ENCODE measurements around the gene RHOF. TPM values are rescaled to one million over a fixed set of nuclear protein-coding genes. Genes with fewer than 3 reads are reported as not detected.

The RHOF gene
- total RNA-seq, 1 experiment from 2014 or later = 71.8 TPM

GRCh38 chr12:121803861-121804416 is 10.5 kb upstream of the RHOF start, which contains the start of gene SETD1B:
Gene SETD1B, plus strand, starts transcription at chr12:121804009. Its CDS starts 729 bp downstream, at chr12:121804738.
- in situ Hi-C loops (cut with HindIII; ENCODE audit: low pct_unique_long_range_greater_than_20kb, low sequenced_read_pairs) = no loop called here
- Histone ChIP-seq H3K36me3 (ENCODE audit: control insufficient read depth, insufficient read depth, low read length) (peaks cover 6% of the 10 kb centered on the region), H3K27ac (ENCODE audit: low read length) (peak within 1 kb of the TSS; percentile 98), H3K9me3 (ENCODE audit: control insufficient read depth, insufficient read depth, low read depth, low read length) (no peaks in the 10 kb centered on the region), H3K27me3 (ENCODE audit: control insufficient read depth, insufficient read depth, low read length) (no peaks in the 10 kb centered on the region), H3K4me3 (ENCODE audit: low read depth in 2 of 2, low read length in 2 of 2) (peak within 1 kb of the TSS; percentile 55 to 72), H3K4me1 (ENCODE audit: control insufficient read depth, insufficient read depth, low read length) (peaks cover 18% of the 10 kb centered on the region)
- peak; percentile 67; the same call in 1 of the 2 replicates for TF ChIP-seq SIN3A (IDR thresholded peaks at IDR 0.05; ENCODE audit: borderline replicate concordance, insufficient read depth, low read depth, low read length)
- TF ChIP-seq, protein P1, sequence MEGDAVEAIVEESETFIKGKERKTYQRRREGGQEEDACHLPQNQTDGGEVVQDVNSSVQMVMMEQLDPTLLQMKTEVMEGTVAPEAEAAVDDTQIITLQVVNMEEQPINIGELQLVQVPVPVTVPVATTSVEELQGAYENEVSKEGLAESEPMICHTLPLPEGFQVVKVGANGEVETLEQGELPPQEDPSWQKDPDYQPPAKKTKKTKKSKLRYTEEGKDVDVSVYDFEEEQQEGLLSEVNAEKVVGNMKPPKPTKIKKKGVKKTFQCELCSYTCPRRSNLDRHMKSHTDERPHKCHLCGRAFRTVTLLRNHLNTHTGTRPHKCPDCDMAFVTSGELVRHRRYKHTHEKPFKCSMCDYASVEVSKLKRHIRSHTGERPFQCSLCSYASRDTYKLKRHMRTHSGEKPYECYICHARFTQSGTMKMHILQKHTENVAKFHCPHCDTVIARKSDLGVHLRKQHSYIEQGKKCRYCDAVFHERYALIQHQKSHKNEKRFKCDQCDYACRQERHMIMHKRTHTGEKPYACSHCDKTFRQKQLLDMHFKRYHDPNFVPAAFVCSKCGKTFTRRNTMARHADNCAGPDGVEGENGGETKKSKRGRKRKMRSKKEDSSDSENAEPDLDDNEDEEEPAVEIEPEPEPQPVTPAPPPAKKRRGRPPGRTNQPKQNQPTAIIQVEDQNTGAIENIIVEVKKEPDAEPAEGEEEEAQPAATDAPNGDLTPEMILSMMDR (IDR thresholded peaks at IDR 0.05) = no peak
- ATAC-seq (peak; percentile 26), DNase-seq (ENCODE audit: low read depth, low spot score) (no peak)
- intact Hi-C loops (cut with micrococcal nuclease; ENCODE audit: unreplicated experiment) = no loop called here
- CTCF ChIA-PET = interaction anchor here (0.8 kb wide), 1 partner anchor 9 kb away, joined by 4 read pairs; no protein-coding TSS in a partner anchor
- POLR2A ChIA-PET = interaction anchor here (0.6 to 0.7 kb wide), 3 partner anchors 110 to 788 kb away, joined by 3 to 10 read pairs (median 4); no protein-coding TSS in a partner anchor
- no TSS peak for BruUV-seq (replicated peaks)

- POLR2A ChIA-PET = interaction anchor here (0.6 to 1.2 kb wide), 3 partner anchors 10 to 452 kb away, joined by 3 read pairs; partner anchors contain the start of genes MORN3 and RHOF
- ATAC-seq (peak; percentile 60), DNase-seq (ENCODE audit: low read depth, low spot score) (no peak)
Observed at GRCh38 chr12:121802843-121803698, 9.6 kb upstream of the RHOF start.

More at GRCh38 chr12:121802843-121803698, 9.6 kb upstream of the RHOF start:
- H3K27ac ChIP-seq (ENCODE audit: low read length) = peak overlapping the region; percentile 98
- H3K27me3 ChIP-seq (ENCODE audit: control insufficient read depth, insufficient read depth, low read length) = no peaks in the 10 kb centered on the region
- H3K9me3 ChIP-seq (ENCODE audit: control insufficient read depth, insufficient read depth, low read depth, low read length) = no peaks in the 10 kb centered on the region
- BruUV-seq (replicated peaks) = no TSS peak
- peaks cover 26% of the 10 kb centered on the region for H3K4me1 ChIP-seq (ENCODE audit: control insufficient read depth, insufficient read depth, low read length)
- CTCF ChIA-PET = interaction anchor here (0.5 to 1.1 kb wide), 2 partner anchors 9 to 26 kb away, joined by 3 to 4 read pairs; no protein-coding TSS in a partner anchor
- TF ChIP-seq POLR2AphosphoS5 (IDR thresholded peaks at IDR 0.05; ENCODE audit: low read depth, low read length) = peak; percentile 89
- TF ChIP-seq, protein P2, sequence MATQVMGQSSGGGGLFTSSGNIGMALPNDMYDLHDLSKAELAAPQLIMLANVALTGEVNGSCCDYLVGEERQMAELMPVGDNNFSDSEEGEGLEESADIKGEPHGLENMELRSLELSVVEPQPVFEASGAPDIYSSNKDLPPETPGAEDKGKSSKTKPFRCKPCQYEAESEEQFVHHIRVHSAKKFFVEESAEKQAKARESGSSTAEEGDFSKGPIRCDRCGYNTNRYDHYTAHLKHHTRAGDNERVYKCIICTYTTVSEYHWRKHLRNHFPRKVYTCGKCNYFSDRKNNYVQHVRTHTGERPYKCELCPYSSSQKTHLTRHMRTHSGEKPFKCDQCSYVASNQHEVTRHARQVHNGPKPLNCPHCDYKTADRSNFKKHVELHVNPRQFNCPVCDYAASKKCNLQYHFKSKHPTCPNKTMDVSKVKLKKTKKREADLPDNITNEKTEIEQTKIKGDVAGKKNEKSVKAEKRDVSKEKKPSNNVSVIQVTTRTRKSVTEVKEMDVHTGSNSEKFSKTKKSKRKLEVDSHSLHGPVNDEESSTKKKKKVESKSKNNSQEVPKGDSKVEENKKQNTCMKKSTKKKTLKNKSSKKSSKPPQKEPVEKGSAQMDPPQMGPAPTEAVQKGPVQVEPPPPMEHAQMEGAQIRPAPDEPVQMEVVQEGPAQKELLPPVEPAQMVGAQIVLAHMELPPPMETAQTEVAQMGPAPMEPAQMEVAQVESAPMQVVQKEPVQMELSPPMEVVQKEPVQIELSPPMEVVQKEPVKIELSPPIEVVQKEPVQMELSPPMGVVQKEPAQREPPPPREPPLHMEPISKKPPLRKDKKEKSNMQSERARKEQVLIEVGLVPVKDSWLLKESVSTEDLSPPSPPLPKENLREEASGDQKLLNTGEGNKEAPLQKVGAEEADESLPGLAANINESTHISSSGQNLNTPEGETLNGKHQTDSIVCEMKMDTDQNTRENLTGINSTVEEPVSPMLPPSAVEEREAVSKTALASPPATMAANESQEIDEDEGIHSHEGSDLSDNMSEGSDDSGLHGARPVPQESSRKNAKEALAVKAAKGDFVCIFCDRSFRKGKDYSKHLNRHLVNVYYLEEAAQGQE (IDR thresholded peaks at IDR 0.05; ENCODE audit: insufficient read depth in 1 of 2, low read depth in 2 of 2, low read length in 1 of 2) = peak in 1 of 2 experiments; percentile 1; a peak in 1 of 4 replicates
- TF ChIP-seq, protein P1 (IDR thresholded peaks at IDR 0.05) = no peak
- H3K36me3 ChIP-seq (ENCODE audit: control insufficient read depth, insufficient read depth, low read length) = peaks cover 2% of the 10 kb centered on the region
- intact Hi-C loops (cut with micrococcal nuclease; ENCODE audit: unreplicated experiment) (no loop called here), in situ Hi-C loops (cut with HindIII; ENCODE audit: low pct_unique_long_range_greater_than_20kb, low sequenced_read_pairs) (no loop called here)
- peak overlapping the region; percentile 55 to 72 for H3K4me3 ChIP-seq (ENCODE audit: low read depth in 2 of 2, low read length in 2 of 2)
